WTC11 (cell line): Measurements from ENCODE around the gene NEK10. TPM values are rescaled to one million over a fixed set of nuclear protein-coding genes. Genes with fewer than 3 reads are reported as not detected.

Source experiments
- ATAC-seq: fragments of 200-7000 bp; cut with Tn5 transposase; 2 replicates; pipeline ENCODE4 v1.10.0; 2021; ENCODE audit warnings: mild to moderate bottlenecking, moderate library complexity
- CTCF ChIA-PET: fragments of 300-600 bp; sonication (Branson Sonifier 250); formaldehyde crosslinking; loops from one replicate; lab custom pipeline; 2021; ENCODE audit warnings: antibody characterized with exemption; lab: Charles Lee
- POLR2A ChIA-PET: fragments of 350-600 bp; sonication (Branson Sonifier 250); formaldehyde crosslinking; loops from one replicate; lab custom pipeline; 2021; ENCODE audit warnings: antibody characterized with exemption; lab: Charles Lee
- DNase-seq: peaks from one replicate; pipeline ENCODE4 v3.0.0; 2021; ENCODE audit warnings: low spot score
- H3K27ac Mint-ChIP-seq: 2 replicates; pipeline ENCODE4 v1.8.0; 2021; ENCODE audit warnings: mixed read lengths
- H3K27me3 Mint-ChIP-seq: 2 replicates; pipeline ENCODE4 v1.8.0; 2021; ENCODE audit warnings: low read depth, mild to moderate bottlenecking, moderate library complexity, mixed read lengths
- H3K36me3 Mint-ChIP-seq: 2 replicates; pipeline ENCODE4 v1.8.0; 2021; ENCODE audit warnings: mixed read lengths
- H3K4me1 Mint-ChIP-seq: 2 replicates; pipeline ENCODE4 v1.8.0; 2022; ENCODE audit warnings: mixed read lengths
- H3K4me3 Mint-ChIP-seq: 2 replicates; pipeline ENCODE4 v1.8.0; 2021; ENCODE audit warnings: mild to moderate bottlenecking, moderate library complexity, mixed read lengths
- H3K9me3 Mint-ChIP-seq: 2 replicates; pipeline ENCODE4 v1.8.0; 2021; ENCODE audit warnings: mixed read lengths
- ARID4B ChIP-seq: sonication (generic); formaldehyde crosslinking; IDR thresholded peaks from 2 replicates; pipeline ENCODE4 v1.8.0; 2023; ENCODE audit warnings: missing genetic modification reagents, mild to moderate bottlenecking, borderline replicate concordance
- CBFB ChIP-seq: sonication (generic); formaldehyde crosslinking; IDR thresholded peaks from 2 replicates; pipeline ENCODE4 v1.8.1; 2022; ENCODE audit warnings: mild to moderate bottlenecking, low read depth, missing genetic modification reagents
- E2F4 ChIP-seq: sonication (generic); formaldehyde crosslinking; IDR thresholded peaks from 2 replicates; pipeline ENCODE4 v1.8.1; 2022; ENCODE audit warnings: low read depth, mild to moderate bottlenecking, moderate library complexity, missing genetic modification reagents, borderline replicate concordance
- EMX1 ChIP-seq: fragments of 250-450 bp; sonication (Bioruptor Pico); IDR thresholded peaks from 2 replicates; pipeline ENCODE4 v1.8.0; 2021; ENCODE audit warnings: mild to moderate bottlenecking
- ERG ChIP-seq: fragments of 250-450 bp; sonication (Bioruptor Pico); IDR thresholded peaks from 2 replicates; pipeline ENCODE4 v1.8.0; 2021; ENCODE audit warnings: mild to moderate bottlenecking
- FOXJ3 ChIP-seq: sonication (generic); formaldehyde crosslinking; IDR thresholded peaks from 2 replicates; pipeline ENCODE4 v1.9.0; 2021; ENCODE audit warnings: missing genetic modification reagents, mild to moderate bottlenecking, borderline replicate concordance
- FOXP1 ChIP-seq: sonication (generic); formaldehyde crosslinking; IDR thresholded peaks from 2 replicates; pipeline ENCODE4 v1.8.0; 2022; ENCODE audit warnings: missing genetic modification reagents, mild to moderate bottlenecking, moderate library complexity, borderline replicate concordance
- MLX ChIP-seq: sonication (generic); formaldehyde crosslinking; IDR thresholded peaks from 2 replicates; pipeline ENCODE4 v1.8.1; 2023; ENCODE audit warnings: mild to moderate bottlenecking, missing genetic modification reagents, moderate library complexity
- MXD4 ChIP-seq: fragments of 250-450 bp; sonication (Bioruptor Pico); IDR thresholded peaks from 2 replicates; pipeline ENCODE4 v1.8.0; 2021; ENCODE audit warnings: mild to moderate bottlenecking, moderate library complexity, borderline replicate concordance
- STAT6 ChIP-seq: sonication (generic); formaldehyde crosslinking; conservative IDR thresholded peaks from 2 replicates; pipeline ENCODE4 v1.8.1; 2023; ENCODE audit warnings: mild to moderate bottlenecking, low read depth, missing genetic modification reagents, moderate library complexity
- TEAD1 ChIP-seq: sonication (generic); formaldehyde crosslinking; IDR thresholded peaks from 2 replicates; pipeline ENCODE4 v1.8.0; 2022; ENCODE audit warnings: mild to moderate bottlenecking, missing genetic modification reagents
- ZNF121 ChIP-seq: sonication (generic); formaldehyde crosslinking; IDR thresholded peaks from 2 replicates; pipeline ENCODE4 v1.8.0; 2023; ENCODE audit warnings: missing genetic modification reagents
- ZNF317 ChIP-seq: sonication (generic); formaldehyde crosslinking; IDR thresholded peaks from 2 replicates; pipeline ENCODE4 v1.8.1; 2023; ENCODE audit warnings: low read depth, mild to moderate bottlenecking, moderate library complexity, missing genetic modification reagents, borderline replicate concordance
- ZNF416 ChIP-seq: fragments of 250-450 bp; sonication (Bioruptor Pico); IDR thresholded peaks from 2 replicates; pipeline ENCODE4 v1.9.0; 2021; ENCODE audit warnings: mild to moderate bottlenecking, inconsistent platforms
- ZNF423 ChIP-seq: fragments of 250-450 bp; sonication (Bioruptor Pico); IDR thresholded peaks from 2 replicates; pipeline ENCODE4 v2.1.2; 2022; ENCODE audit warnings: mild to moderate bottlenecking, moderate library complexity
- ZSCAN18 ChIP-seq: fragments of 250-450 bp; sonication (Bioruptor Pico); IDR thresholded peaks from 2 replicates; pipeline ENCODE4 v2.1.2; 2022; ENCODE audit warnings: mild to moderate bottlenecking, moderate library complexity
- total RNA-seq: library from RNA; stranded (reverse); gene quantifications from 3 replicates; pipeline ENCODE4 v1.2.3, GENCODE V29; 2021
- TF ChIP-seq, protein P1 (sequence below): fragments of 250-450 bp; sonication (Bioruptor Pico); IDR thresholded peaks from 2 replicates; pipeline ENCODE4 v1.9.0; 2021; ENCODE audit warnings: moderate library complexity, mild to moderate bottlenecking, inconsistent platforms, borderline replicate concordance

The NEK10 gene
- total RNA-seq, 1 experiment from 2014 or later = 0.37 TPM

DNA sequence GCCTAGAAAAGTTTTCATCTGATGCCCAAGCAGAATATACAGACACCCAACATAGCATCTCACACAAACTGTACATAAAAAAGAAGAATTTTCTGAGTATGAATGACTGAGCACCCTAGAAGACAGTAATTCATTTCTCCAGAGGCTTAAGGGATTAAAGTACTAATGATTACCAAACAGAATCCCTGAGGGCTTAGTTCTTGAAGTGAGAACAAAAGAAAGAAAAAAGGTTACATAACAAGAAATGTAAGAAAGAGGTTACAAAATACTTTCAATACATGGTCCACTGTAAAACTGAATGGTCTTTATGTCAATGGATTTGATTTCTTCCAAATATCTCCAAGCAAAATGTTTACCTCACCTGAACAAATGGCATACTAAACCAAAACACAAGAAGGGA is 9.1 kb upstream of the NEK10 start:
- ATAC-seq (no peak), DNase-seq (no peak)
- POLR2A ChIA-PET = no interaction called here
- CTCF ChIA-PET = no interaction called here
- TF ChIP-seq EMX1 (CRISPR knock-in tag) = no peak
- Mint-ChIP-seq H3K27me3 (no peaks in the 10 kb centered on the region), H3K9me3 (no peaks in the 10 kb centered on the region), H3K27ac (no peak overlapping the region), H3K36me3 (peaks cover 34% of the 10 kb centered on the region), H3K4me3 (no peak overlapping the region), H3K4me1 (no peaks in the 10 kb centered on the region)

DNA sequence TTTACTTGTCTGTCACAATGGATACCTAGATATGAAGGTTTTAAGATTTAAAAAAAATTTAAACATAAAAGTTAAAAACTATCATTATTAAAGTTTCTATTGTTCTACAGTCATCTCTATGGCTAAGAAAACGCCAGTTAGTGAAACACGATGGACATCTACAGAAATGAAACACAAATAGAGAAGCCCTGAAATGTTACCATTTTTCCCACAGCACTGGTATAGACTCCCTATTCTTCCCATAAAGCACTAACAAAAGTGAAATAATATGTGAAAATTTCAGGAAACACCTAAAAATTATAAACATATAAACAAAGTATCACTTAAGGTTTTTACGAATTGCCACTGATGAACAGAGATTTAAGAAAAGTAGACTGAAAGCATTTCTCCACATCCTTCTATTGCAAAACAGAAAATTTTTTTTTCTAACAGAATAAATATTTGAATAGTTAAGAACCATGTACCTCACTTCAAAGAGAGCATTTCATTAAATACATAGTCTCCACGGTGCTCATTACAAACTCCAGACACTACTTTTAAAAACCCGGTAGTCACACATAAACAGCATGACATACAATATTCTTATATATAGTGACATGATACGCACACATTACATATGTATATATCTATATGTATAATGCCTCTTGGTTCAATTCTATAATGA is 7.1 kb upstream of the NEK10 start:
- Mint-ChIP-seq H3K27me3 (no peaks in the 10 kb centered on the region), H3K9me3 (no peaks in the 10 kb centered on the region), H3K27ac (no peak overlapping the region), H3K4me3 (no peak overlapping the region), H3K4me1 (no peaks in the 10 kb centered on the region), H3K36me3 (peaks cover 25% of the 10 kb centered on the region)
- CTCF ChIA-PET = no interaction called here
- no peak for DNase-seq
- no peak for TF ChIP-seq MLX (CRISPR knock-in tag)
- no peak for TF ChIP-seq FOXJ3 (CRISPR knock-in tag)
- no peak for TF ChIP-seq ARID4B
- no peak for TF ChIP-seq ZNF317 (CRISPR knock-in tag)
- no peak for TF ChIP-seq TEAD1
- POLR2A ChIA-PET = no interaction called here
- no peak for ATAC-seq

DNA sequence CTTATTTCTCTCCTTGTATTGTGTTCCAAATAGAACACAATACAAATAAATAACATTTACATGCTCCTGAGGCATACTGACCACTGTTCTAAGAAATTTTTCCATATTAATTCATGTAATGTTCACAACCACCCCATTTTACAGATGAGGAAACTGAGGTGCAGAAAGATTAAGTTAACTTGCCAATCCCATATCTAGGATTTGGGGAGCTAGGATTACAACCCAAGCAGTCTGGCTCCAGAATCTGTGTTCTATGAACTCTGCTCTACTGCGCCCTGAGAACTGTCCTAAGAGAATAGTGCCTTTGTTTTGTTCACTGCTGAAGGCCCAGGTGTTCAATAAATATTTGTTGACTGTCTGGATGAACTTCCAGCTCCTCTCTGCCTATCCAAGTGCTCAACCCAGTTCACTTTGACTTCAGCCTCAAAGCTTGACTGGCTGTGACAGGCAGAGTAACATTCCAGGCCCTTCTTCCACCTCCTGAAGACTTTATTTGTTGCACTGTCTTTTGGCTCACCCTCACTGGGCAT is 3.1 kb downstream of the NEK10 start:
- Mint-ChIP-seq H3K36me3 (no peaks in the 10 kb centered on the region), H3K4me3 (no peak overlapping the region), H3K27ac (no peak overlapping the region), H3K4me1 (peaks cover 11% of the 10 kb centered on the region), H3K9me3 (no peaks in the 10 kb centered on the region), H3K27me3 (peaks cover 11% of the 10 kb centered on the region)
- ChIA-PET POLR2A (no interaction called here), CTCF (no interaction called here)
- no peak for ATAC-seq
- DNase-seq = no peak
- no peak for TF ChIP-seq STAT6 (CRISPR knock-in tag)
- TF ChIP-seq ZNF416 (CRISPR knock-in tag) = no peak
- TF ChIP-seq, protein P1, sequence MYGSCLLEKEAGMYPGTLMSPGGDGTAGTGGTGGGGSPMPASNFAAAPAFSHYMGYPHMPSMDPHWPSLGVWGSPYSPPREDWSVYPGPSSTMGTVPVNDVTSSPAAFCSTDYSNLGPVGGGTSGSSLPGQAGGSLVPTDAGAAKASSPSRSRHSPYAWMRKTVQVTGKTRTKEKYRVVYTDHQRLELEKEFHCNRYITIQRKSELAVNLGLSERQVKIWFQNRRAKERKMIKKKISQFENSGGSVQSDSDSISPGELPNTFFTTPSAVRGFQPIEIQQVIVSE (CRISPR knock-in tag) = no peak
- TF ChIP-seq ZNF121 (CRISPR knock-in tag) = no peak
- no peak for TF ChIP-seq FOXP1
- no peak for TF ChIP-seq ERG (CRISPR knock-in tag)
- TF ChIP-seq MXD4 = no peak
- TF ChIP-seq CBFB (CRISPR knock-in tag) = no peak
- no peak for TF ChIP-seq ZSCAN18
- TF ChIP-seq E2F4 = no peak
- no peak for TF ChIP-seq FOXJ3 (CRISPR knock-in tag)
- no peak for TF ChIP-seq ZNF423 (CRISPR knock-in tag)
